Erythroblast (primary cell): ENCODE measurements around the gene TRPM8.

Experiments used
- GATA1 ChIP-seq: IDR thresholded peaks from 2 replicates; pipeline ENCODE4 v1.6.1; 2011; ENCODE audit warnings: low read depth, mild to moderate bottlenecking, control low read depth, low read length, moderate library complexity
- POLR2A ChIP-seq: IDR thresholded peaks from 2 replicates; pipeline ENCODE4 v1.6.1; 2011; ENCODE audit warnings: mild to moderate bottlenecking, low read length

DNA sequence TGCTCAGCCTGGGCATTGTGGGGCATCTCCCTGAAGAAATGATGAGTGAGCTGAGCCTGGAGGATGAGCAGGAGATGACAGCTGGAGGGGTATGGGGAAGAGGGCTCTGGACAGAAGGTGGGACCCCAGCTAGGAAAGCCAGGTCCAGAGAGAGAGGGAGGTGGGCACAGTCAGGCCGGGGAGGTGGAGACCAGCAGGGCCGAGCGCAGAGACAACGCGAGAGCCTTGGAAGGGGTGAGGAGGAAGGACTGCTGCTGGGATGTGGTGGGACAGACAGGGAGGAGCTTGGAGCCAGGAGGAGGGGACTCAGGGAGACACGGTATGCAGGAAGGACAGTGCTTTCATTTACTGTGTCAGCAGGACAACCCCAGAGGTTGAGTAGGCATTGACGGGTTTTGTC is 8.2 kb downstream of the TRPM8 start:
- TF ChIP-seq POLR2A (no peak), GATA1 (no peak)
